Kidney tubule cell (primary cell): ENCODE results near the gene TMEM233.

Source experiments
- DNase-seq: peaks from one replicate; pipeline ENCODE4 v3.0.0-alpha.2; 2018; ENCODE audit warnings: low spot score

The TMEM233 gene

DNA sequence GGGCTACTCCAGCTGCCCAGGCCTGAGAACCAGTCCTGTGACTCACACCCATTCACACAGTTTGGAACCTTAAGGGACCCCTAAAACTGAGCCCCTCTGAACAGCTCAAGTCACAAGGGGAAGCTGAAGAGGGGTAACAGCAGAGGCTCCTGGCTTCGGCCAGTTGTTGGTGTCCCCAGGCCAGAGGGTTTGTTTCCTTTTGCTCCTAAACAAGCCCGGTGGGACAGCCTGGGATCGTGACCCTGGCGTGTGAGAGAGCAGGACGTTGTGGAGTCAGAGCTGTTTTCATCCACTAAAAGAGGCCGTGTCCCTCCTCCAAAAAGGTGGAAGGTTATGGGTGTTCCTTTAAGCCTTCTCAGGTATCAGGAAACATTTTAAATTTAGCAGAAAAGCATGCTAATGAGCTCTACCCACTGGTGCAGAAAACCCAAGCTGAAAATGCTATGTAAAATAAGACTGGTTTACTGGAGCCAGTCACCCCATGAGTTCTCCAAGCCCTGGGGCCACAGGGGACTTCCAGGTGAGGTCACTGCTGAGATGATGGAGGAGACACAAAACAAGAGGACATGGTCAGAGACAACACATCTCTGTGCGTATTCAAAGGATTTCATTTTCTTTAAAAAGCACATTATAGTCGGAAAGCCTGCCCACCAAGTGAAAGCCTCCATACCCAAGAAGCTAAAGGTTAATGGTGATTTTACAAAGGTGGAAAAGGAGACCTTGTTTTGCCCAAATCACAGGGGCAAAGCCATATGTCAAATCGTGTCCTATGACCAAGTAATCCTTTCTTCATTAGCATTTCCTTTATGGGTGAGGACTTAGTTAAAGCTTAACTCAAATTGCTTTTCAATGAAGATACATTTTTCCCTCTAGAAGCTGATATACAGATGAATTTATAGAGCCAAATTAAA is 88.4 kb downstream of the TMEM233 start:
- DNase-seq = peak; percentile 90

DNA sequence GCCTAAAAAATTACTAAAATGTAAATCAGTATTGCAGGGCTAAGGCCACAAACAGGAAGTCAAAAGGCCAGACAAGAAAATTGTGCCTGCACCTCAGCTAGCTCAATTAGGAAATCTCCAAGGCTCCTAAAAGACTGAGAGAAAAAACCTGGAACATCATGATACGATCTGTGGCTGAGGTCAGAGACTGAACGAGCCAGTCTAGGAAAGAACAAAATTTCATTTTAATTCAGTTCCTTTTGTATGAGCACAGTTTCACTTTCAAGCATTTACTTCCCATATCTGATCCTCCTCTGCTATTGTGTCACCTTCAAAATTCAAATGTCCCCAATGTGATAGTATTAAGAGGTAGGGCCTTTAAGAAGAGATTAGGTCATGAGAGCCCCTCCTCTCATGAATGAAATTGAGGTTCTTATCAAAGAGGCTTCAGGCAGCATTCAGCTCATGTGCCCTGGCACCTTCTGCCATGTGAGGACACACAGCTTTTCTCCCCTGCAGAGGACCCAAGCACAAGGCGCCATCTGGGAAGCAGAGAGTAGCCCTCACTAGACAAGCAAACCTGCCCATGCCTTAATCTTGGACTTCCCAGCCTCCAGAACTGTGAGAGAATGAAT is 89.2 kb downstream of the TMEM233 start:
- peak; percentile 21 for DNase-seq

DNA sequence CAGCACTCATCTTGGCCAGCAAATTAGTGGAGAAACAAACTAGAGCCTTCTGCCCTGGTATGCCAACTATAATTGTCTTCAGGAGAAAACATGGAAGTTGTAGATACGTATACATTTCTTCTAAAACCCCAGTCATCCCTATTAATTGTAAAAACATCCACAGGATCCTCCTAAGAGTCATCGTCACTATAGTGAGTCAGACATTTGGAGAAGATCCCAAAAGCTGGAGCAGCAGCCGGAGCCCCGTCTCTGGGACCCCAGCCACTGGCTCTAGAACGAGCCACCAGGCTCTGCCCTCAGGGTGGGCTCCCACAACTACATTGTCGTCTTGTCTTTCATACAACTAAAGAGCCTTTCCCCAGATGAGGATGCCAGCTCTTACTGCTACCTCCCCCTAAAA is 89.8 kb downstream of the TMEM233 start:
- peak; percentile 57 for DNase-seq

DNA sequence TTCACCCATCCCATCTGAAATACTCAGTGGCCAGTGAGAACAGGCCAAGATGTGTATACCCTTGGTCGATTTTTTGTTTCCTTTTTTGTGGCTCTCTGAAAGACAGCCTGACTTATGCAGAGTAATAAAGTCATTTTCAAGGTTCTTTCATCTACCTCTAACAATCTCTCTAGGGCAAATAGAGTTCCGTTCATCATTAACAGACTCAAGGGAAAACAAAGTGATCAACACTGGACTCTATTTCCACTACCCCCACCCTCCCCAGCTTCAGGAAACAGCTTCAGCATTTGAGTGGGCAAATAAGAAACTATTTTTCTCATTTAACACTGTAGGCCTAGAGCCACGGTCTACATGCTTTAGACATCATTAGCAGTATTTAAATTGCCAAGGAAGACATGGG is 90.2 kb downstream of the TMEM233 start:
- DNase-seq = peak; percentile 70

DNA sequence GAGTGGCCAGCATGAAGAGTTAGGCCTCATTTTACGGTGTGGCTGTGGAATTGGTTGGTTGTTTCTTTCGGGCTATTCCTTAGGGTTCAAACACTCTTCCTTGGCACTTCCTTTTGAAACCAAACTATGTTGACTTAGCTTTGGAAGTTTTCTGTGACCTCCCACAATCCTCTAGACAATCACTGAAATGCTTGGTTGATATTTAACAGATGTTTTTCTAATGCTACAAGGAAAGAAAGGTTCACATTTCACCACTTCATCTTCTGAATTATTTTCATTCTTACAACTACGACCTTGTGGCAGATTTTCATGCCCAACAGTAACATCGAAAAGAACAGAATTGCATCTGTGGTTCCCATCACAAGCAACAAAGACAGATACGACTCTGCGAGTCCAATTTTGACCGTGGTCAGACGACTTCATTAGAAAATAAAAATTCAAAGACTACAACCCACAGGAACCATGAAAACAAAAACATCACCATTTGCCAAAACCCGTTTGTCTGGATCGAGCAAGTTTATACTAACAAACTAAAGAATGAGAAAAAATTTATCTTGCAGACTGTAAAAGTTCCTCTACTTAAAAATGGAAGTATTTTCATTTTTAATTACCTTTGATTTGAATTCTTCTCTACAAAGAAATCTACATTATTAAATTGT is 91.3 kb downstream of the TMEM233 start:
- DNase-seq = peak; percentile 58

DNA sequence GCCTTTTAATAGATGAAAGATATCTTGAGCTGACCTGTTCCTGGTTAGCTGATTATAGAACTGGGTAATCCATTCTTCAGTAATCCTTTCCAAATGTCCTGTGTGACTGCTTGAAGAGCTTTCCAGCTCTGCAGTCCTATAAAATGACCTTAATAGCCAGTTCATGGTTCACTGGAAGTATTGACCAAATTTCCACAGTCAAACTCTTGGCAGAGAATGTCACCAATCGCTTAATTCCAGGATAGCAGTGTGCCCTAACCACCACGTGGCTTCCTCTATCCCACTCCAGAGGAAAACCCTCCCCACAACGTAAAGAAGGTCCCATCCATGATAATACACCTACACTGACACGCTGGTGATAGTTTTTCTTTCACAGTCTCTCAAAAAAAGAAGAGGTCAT is 91.8 kb downstream of the TMEM233 start:
- DNase-seq = peak; percentile 30

DNA sequence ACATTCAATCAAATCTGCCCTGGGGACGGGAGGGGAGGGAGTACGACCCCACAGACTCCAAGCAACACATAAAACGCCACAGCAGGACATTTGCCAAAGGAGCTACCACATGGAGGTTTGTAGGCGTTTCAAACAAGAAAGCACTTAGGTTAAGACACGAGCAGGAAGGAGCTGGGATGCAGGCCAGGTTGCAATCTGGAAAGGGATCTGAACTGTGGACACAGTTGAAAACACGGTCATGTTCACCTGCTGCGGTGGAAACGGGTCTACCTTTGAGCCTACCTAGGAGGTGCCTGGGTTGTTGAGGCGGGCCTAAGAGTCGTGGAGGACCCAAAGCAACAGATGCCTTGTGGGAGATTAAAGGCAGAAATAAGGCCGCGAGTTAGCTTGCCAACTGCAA is 92.8 kb downstream of the TMEM233 start:
- DNase-seq = no peak

DNA sequence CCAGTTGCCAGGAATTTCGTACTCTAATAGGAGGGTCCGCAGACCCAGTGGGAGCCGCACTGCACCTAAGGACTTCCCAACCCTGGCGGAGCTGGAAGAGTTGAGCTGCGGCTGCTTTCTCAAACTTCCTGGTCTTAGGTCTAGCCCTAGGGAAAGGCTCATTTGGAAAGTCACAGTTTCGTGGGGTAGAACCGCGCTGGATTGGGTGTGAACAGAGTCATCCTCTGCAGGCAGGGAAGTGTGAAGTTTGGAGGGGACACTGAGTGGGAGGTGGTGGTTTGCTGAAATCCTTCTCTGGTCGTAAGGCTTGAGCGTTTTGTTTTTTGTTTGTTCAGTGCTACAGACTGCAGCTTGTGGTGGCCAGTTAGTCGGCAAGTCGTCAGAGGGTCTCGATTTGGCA is 93.2 kb downstream of the TMEM233 start:
- no peak for DNase-seq

DNA sequence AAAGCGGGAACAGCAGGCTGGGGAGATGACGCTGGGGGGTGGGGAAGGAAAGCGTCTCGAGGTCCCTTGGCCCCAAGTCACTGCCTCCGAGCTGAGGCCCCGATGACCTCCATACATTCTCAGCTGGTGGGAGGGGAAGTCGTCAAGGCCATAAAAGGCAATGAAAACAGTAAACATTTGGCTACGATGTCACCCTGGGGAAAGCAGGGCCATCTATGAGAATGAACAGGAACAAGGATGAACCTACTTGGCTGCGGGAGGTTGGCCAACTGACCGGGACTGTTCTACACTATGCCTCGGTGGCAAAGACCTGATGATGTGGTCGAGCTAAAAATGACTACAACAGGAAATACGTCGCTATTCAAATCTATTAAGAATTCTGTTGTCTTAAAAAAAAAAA is 93.8 kb downstream of the TMEM233 start:
- DNase-seq = no peak

DNA sequence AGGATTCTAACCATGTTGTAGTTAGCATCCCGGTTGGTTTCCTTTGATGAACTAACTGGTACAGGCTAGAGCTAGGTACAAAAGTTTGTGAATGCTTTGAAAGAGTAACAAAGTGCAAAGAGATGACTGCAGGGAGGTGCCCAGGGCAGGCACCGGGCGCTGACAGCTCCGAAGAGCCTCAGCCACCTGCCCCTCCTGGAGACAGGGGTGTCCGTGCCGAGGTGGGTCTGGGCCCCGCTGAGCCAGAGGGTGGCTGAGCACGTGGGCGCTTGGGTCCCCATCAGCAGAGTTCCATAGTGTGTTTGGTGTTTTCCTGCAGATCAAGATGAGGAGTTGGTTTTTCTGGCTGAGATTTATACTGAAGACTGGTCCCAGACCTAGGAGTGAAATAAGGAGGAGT is 94.3 kb downstream of the TMEM233 start:
- no peak for DNase-seq

DNA sequence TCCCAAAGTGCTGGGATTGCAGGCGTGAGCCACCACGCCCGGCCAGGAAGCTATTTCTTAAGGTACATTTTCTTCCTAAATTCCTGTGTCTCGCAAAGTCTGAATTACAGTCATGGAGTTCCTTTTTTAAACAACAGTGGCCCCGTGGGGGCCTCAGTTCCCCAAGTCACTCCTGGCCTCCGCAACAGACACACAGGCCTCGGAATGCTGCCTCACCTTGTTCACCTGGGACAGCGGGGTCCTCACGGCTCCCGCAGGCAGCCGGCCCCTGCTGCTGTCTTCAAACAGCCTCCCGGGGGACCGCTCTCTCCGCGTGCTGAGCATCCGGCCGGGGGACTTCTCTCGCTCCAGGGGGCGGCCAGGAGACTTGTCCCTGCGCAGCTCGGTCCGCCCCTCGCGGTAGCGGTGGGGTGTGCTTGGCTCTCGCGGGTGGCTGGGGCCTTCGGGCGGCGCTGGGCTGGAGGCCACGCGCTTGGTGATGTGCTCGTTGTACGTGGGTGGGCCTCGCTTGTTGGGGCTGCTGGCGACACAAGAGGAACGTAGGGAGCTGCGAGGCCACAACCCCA is 96.4 kb downstream of the TMEM233 start:
- no peak for DNase-seq

DNA sequence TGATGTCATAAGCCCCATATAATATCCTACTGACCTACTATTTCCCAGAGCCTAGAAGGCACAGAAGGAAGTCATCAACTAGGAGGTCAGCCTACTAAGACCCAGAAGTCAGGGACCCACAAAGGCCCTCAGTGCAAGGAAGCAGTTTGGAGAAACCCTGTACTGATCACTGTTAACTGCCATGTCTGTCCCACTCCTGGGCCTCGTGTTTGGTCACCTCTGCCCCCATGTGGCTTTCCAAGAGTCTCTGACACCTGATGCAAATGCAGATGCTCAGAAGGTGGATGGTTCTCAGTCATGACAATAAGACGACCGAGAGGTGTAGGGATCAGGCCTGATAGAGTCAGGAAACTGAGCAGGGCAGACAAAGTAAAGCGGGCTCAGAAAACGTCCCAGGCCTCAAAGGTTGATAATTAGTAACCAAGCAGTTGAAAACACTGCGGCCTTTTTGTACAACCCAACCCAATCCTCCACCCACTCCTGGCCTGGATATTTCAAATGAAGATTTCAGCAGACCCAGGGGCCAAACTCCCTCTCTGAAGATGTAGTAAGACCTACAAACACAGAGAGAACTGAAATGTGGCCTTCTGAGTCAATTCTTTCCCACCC is 97.7 kb downstream of the TMEM233 start:
- DNase-seq = no peak

DNA sequence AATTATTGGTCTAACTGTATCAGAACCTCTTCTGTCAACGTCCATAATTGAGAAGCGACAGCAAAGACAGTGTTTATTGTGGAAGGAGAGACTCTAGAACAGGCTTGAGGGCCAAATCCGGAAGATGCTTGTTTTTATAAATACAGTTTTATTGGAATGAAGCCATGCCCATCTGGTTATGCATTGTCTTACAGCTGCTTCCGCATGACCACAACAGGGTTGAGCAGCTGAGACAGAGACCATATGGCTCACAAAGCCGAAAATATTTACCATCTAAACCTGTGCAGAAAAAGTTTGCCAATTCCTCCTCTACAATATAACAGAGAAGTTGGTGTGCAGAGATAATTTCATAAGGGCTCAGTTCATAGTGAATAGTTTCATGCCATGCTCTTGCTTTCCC is 98.8 kb downstream of the TMEM233 start:
- DNase-seq = no peak
